Ramos (cell line): ENCODE data around the gene PMP22.

Experiments used
- in situ Hi-C: fragments of 300-500 bp; cut with MboI; formaldehyde crosslinking; loops from one replicate; pipeline ENCODE4 v1.14.3; 2022; ENCODE audit warnings: low sequenced_read_pairs; ENCODE audit not compliant: unreplicated experiment

Gene PMP22

GRCh38 chr17:15265131-15265530 lies at the start of gene PMP22:
PMP22 (minus strand) TSS chr17:15265326; CDS start chr17:15260727, 4,599 bp downstream.
- in situ Hi-C loops = no loop called here

- in situ Hi-C loops = no loop called here
Observed at GRCh38 chr17:15311996-15312395, 46.9 kb upstream of the PMP22 start.

GRCh38 chr17:15309793-15310192 lies 44.7 kb upstream of the PMP22 start:
- in situ Hi-C loops = no loop called here

- in situ Hi-C loops = no loop called here
Observed at GRCh38 chr17:15309236-15309635, 44.1 kb upstream of the PMP22 start.

- in situ Hi-C loops = no loop called here
Observed at GRCh38 chr17:15308758-15309157, 43.6 kb upstream of the PMP22 start.

- in situ Hi-C loops = no loop called here
Observed at GRCh38 chr17:15307710-15308111, 42.6 kb upstream of the PMP22 start.

- in situ Hi-C loops = no loop called here
Observed at GRCh38 chr17:15303851-15304250, 38.7 kb upstream of the PMP22 start.

GRCh38 chr17:15303268-15303667 lies 38.1 kb upstream of the PMP22 start:
- in situ Hi-C loops = no loop called here

GRCh38 chr17:15301845-15302244 lies 36.7 kb upstream of the PMP22 start:
- in situ Hi-C loops = no loop called here

GRCh38 chr17:15298176-15298575 lies 33.0 kb upstream of the PMP22 start:
- in situ Hi-C loops = no loop called here

GRCh38 chr17:15293558-15293957 lies 28.4 kb upstream of the PMP22 start:
- in situ Hi-C loops = no loop called here

GRCh38 chr17:15291674-15292361 lies 26.7 kb upstream of the PMP22 start:
- in situ Hi-C loops = no loop called here

GRCh38 chr17:15290605-15291004 lies 25.5 kb upstream of the PMP22 start:
- in situ Hi-C loops = no loop called here

GRCh38 chr17:15289285-15290183 lies 24.4 kb upstream of the PMP22 start:
- in situ Hi-C loops = no loop called here

GRCh38 chr17:15288859-15289258 lies 23.7 kb upstream of the PMP22 start:
- in situ Hi-C loops = no loop called here

GRCh38 chr17:15287538-15288267 lies 22.6 kb upstream of the PMP22 start:
- in situ Hi-C loops = no loop called here

GRCh38 chr17:15285466-15285865 lies 20.3 kb upstream of the PMP22 start:
- in situ Hi-C loops = no loop called here

- in situ Hi-C loops = no loop called here
Observed at GRCh38 chr17:15284537-15284936, 19.4 kb upstream of the PMP22 start.

- in situ Hi-C loops = no loop called here
Observed at GRCh38 chr17:15284107-15284506, 19.0 kb upstream of the PMP22 start.

GRCh38 chr17:15281909-15282308 lies 16.8 kb upstream of the PMP22 start:
- in situ Hi-C loops = no loop called here

GRCh38 chr17:15278924-15279477 lies 13.9 kb upstream of the PMP22 start:
- in situ Hi-C loops = no loop called here
